Measurements from ENCODE around the gene MAGEA6. TPM values are rescaled to one million over a fixed set of nuclear protein-coding genes. Genes with fewer than 3 reads are reported as not detected.
"Not testable (repeated sequence)": the region's sequence is repeated elsewhere in the genome, so short reads cannot be mapped to it uniquely, and the experiment has no call there.

MAGEA6 gene
- total RNA-seq, 3 donors from 2014 or later (not counting 1 experiment from before 2014, with no cell fraction given): not detected

DNA sequence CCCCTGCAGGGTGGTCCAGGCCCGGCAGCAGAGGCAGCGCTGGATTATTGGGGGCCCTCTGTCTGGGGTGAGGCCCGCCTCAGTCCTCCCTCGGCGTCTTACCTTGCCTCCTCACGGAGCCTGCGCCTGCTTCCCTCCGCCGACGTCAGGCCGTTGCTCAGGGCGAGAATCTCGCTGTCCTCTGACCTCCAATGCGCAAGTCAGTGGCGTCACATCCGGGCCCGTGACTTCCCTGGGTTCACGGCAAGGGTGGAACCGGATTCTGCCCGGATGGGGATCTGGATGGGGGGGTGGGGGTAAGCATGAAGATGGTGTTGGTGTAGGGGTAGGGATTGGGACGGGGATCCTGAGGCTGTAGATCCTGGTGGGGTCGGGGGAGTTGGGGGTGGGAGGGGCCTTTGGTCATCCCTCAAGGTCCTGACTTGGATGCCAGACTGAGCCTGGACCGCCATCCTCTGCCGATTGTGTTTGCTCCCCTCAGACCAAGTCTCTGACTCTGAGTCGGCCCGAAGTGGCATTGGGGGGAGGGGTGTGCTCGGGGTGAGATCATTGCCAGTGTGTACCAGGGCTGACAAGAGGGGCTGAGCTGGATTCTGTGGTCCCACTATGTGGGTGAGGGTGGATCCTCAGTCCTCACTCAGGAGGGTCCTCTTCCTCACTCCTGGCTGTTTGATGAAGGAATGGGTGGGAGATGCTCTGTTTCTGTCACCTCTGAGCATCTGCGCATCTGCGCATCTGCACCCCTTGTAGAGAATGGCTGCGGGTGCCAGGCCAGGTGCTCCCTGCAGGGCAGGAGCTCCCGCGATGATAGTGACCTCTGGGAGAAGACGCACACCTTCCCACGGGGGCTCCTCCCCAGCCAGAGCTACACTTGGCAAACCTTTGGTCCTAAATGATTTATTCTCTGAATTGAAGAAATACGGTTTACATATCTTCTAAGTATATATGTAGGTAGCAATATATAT, 15.5 kb downstream of the MAGEA6 start, which contains the start of gene MAGEA2:
Gene MAGEA2 (minus strand): TSS at position 157 of the 965 bp plus-strand sequence. CDS start 2,479 bp downstream, outside the sequence.
- DNase-seq; intact Hi-C loops (cut with micrococcal nuclease); H3K4me1 ChIP-seq (ENCODE audit: control insufficient read depth, insufficient read depth, low read length); H3K4me3 ChIP-seq (ENCODE audit: low read length); H3K27me3 Mint-ChIP-seq (ENCODE audit: low read depth in 2 of 2); H3K4me3 Mint-ChIP-seq; H3K36me3 ChIP-seq (ENCODE audit: control insufficient read depth, insufficient read depth, low read length); H3K4me1 Mint-ChIP-seq; ATAC-seq; H3K27ac ChIP-seq (ENCODE audit: low read length); H3K9me3 ChIP-seq (ENCODE audit: control insufficient read depth, insufficient read depth, low read length); H3K36me3 Mint-ChIP-seq; H3K27me3 ChIP-seq (ENCODE audit: control insufficient read depth, insufficient read depth, low read length); H3K27ac Mint-ChIP-seq; H3K9me3 Mint-ChIP-seq: not testable (repeated sequence)
- WGBS (ENCODE audit: insufficient coverage): no CpG with 5 or more reads among the region's 35 CpGs

DNA sequence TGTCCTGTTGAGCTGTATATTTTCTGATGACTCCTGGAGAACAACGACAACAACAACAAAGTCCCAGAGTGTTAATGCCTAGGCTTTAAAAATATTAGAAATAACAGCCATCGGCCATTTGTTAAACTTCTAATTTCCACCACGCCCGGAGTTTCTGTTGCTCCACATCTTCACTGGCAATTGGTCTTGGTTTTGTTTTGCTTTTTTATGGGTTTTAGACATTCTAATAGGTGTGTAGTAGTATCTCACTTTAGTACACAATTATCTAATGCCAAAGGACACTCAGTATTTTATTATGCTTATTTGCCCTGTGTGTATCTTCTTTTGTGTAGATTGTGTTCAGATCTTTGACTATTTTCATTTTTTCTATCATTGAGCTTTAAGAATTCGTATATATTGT, 30.9 kb downstream of the MAGEA6 start:
- Mint-ChIP-seq H3K27me3 (ENCODE audit: low read depth in 2 of 2) (no peaks in the 10 kb centered on the region), H3K4me1 (no peaks in the 10 kb centered on the region), H3K36me3 (no peaks in the 10 kb centered on the region), H3K9me3 (no peaks in the 10 kb centered on the region), H3K27ac (no peak overlapping the region), H3K4me3 (no peak overlapping the region)
- no peaks in the 10 kb centered on the region for H3K36me3 ChIP-seq (ENCODE audit: control insufficient read depth, insufficient read depth, low read length)
- intact Hi-C loops (cut with micrococcal nuclease): no loop called here
- ATAC-seq (no peak), DNase-seq (no peak)
- H3K27ac ChIP-seq (ENCODE audit: low read length): no peak overlapping the region
- 71% methylated on average over 1 of the region's 5 CpGs for WGBS (ENCODE audit: insufficient coverage)
- H3K27me3 ChIP-seq (ENCODE audit: control insufficient read depth, insufficient read depth, low read length): no peaks in the 10 kb centered on the region
- no peaks in the 10 kb centered on the region for H3K4me1 ChIP-seq (ENCODE audit: control insufficient read depth, insufficient read depth, low read length)
- H3K9me3 ChIP-seq (ENCODE audit: control insufficient read depth, insufficient read depth, low read length): no peaks in the 10 kb centered on the region
- H3K4me3 ChIP-seq (ENCODE audit: low read length): no peak overlapping the region
- TF ChIP-seq, protein P1, sequence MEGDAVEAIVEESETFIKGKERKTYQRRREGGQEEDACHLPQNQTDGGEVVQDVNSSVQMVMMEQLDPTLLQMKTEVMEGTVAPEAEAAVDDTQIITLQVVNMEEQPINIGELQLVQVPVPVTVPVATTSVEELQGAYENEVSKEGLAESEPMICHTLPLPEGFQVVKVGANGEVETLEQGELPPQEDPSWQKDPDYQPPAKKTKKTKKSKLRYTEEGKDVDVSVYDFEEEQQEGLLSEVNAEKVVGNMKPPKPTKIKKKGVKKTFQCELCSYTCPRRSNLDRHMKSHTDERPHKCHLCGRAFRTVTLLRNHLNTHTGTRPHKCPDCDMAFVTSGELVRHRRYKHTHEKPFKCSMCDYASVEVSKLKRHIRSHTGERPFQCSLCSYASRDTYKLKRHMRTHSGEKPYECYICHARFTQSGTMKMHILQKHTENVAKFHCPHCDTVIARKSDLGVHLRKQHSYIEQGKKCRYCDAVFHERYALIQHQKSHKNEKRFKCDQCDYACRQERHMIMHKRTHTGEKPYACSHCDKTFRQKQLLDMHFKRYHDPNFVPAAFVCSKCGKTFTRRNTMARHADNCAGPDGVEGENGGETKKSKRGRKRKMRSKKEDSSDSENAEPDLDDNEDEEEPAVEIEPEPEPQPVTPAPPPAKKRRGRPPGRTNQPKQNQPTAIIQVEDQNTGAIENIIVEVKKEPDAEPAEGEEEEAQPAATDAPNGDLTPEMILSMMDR (IDR thresholded peaks at IDR 0.05): no peak

DNA sequence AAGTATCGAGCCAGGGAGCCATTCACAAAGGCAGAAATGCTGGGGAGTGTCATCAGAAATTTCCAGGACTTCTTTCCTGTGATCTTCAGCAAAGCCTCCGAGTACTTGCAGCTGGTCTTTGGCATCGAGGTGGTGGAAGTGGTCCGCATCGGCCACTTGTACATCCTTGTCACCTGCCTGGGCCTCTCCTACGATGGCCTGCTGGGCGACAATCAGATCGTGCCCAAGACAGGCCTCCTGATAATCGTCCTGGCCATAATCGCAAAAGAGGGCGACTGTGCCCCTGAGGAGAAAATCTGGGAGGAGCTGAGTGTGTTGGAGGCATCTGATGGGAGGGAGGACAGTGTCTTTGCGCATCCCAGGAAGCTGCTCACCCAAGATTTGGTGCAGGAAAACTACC, 33.0 kb downstream of the MAGEA6 start:
- H3K9me3 ChIP-seq (ENCODE audit: control insufficient read depth, insufficient read depth, low read length); H3K27ac Mint-ChIP-seq; DNase-seq; H3K36me3 ChIP-seq (ENCODE audit: control insufficient read depth, insufficient read depth, low read length); H3K4me1 Mint-ChIP-seq; ATAC-seq; H3K4me1 ChIP-seq (ENCODE audit: control insufficient read depth, insufficient read depth, low read length); H3K27ac ChIP-seq (ENCODE audit: low read length); H3K4me3 Mint-ChIP-seq; intact Hi-C loops (cut with micrococcal nuclease); H3K4me3 ChIP-seq (ENCODE audit: low read length); H3K36me3 Mint-ChIP-seq; H3K27me3 ChIP-seq (ENCODE audit: control insufficient read depth, insufficient read depth, low read length); H3K9me3 Mint-ChIP-seq: not testable (repeated sequence)
- 84% methylated on average over 12 of the region's 12 CpGs for WGBS (ENCODE audit: insufficient coverage)
- peaks cover 0 to 12% of the 10 kb centered on the region in 2 donors for H3K27me3 Mint-ChIP-seq (ENCODE audit: low read depth in 2 of 2)

DNA sequence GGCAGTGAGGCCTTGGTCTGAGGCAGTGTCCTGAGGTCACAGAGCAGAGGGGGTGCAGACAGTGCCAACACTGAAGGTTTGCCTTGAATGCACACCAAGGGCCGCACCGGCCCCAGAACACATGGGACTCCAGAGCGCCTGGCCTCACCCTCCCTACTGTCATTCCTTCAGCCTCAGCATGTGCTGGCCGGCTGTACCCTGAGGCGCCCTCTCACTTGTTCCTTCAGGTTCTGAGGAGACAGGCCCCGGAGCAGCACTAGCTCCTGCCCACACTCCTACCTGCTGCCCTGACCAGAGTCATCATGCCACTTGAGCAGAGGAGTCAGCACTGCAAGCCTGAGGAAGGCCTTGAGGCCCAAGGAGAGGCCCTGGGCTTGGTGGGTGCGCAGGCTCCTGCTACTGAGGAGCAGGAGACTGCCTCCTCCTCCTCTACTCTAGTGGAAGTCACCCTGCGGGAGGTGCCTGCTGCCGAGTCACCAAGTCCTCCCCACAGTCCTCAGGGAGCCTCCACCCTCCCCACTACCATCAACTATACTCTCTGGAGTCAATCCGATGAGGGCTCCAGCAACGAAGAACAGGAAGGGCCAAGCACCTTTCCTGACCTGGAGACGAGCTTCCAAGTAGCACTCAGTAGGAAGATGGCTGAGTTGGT, 33.5 kb downstream of the MAGEA6 start:
- no peak overlapping the region for H3K27ac ChIP-seq (ENCODE audit: low read length)
- H3K4me1 ChIP-seq (ENCODE audit: control insufficient read depth, insufficient read depth, low read length): no peaks in the 10 kb centered on the region
- Mint-ChIP-seq H3K9me3 (no peaks in the 10 kb centered on the region), H3K27ac (no peak overlapping the region), H3K4me1 (no peaks in the 10 kb centered on the region), H3K4me3 (no peak overlapping the region), H3K36me3 (no peaks in the 10 kb centered on the region), H3K27me3 (ENCODE audit: low read depth in 2 of 2) (peaks cover 0 to 17% of the 10 kb centered on the region in 2 donors)
- ATAC-seq: no peak
- intact Hi-C loops (cut with micrococcal nuclease): no loop called here
- 86% methylated on average over 11 of the region's 12 CpGs for whole genome bisulfite sequencing (ENCODE audit: insufficient coverage)
- H3K36me3 ChIP-seq (ENCODE audit: control insufficient read depth, insufficient read depth, low read length): no peaks in the 10 kb centered on the region
- no peak overlapping the region for H3K4me3 ChIP-seq (ENCODE audit: low read length)
- DNase-seq: no peak
- TF ChIP-seq, protein P1 (IDR thresholded peaks at IDR 0.05): no peak
- H3K9me3 ChIP-seq (ENCODE audit: control insufficient read depth, insufficient read depth, low read length): no peaks in the 10 kb centered on the region
- H3K27me3 ChIP-seq (ENCODE audit: control insufficient read depth, insufficient read depth, low read length): no peaks in the 10 kb centered on the region
